HG03571 (cell line): ENCODE results near the gene SOAT1.
"Not testable (repeated sequence)": the region's sequence is repeated elsewhere in the genome, so short reads cannot be mapped to it uniquely, and the experiment has no call there.

ENCODE experiments used
- ATAC-seq: cut with Tn5 transposase; IDR thresholded peaks from one replicate; pipeline ENCODE4 v1.9.1; 2021; ENCODE audit not compliant: unreplicated experiment

Gene SOAT1

DNA sequence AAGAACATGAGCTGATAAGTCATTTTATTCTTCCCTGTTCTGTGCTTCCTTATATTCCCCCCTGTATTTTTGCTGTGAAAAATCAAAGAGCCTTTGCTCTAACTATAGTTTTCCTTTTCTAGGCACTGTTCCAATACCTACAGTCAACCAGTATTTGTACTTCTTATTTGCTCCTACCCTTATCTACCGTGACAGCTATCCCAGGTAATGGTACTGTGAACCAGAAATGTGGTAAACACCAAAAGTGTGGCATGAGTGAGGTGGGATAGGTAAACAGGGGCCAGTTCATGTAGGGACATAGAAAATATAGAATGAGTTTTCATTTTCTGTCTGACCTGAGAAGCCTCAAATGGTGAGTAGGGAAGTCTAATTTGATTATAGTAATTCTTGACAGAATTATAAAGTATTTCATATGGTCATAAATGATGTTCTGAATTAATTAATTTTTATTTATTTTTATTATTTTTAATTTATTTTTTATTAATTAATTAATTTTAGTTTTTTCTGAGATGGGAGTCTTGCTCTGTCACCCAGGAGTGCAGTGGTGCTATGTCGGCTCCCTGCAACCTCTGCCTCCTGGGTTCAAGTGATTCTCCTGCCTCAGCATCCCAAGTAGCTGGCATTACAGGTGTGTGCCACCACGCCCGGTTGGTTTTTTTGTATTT is 49.3 kb downstream of the SOAT1 start:
- ATAC-seq: no peak

DNA sequence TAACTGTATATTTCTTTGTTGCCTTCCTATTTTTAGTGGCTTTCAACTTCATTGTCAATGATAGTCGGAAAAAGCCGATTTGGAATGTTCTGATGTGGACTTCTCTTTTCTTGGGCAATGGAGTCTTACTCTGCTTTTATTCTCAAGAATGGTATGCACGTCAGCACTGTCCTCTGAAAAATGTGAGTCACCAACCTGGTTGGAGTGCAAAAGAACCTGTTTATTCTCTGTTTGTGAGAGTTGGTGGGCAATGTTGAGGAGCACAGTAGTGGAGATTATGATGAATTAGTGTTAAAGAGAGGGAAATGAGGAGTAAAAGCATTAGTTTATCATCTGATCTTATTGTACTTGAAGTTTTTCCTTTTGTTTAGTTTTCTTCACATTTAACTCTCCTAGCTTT is 57.7 kb downstream of the SOAT1 start:
- no peak for ATAC-seq

DNA sequence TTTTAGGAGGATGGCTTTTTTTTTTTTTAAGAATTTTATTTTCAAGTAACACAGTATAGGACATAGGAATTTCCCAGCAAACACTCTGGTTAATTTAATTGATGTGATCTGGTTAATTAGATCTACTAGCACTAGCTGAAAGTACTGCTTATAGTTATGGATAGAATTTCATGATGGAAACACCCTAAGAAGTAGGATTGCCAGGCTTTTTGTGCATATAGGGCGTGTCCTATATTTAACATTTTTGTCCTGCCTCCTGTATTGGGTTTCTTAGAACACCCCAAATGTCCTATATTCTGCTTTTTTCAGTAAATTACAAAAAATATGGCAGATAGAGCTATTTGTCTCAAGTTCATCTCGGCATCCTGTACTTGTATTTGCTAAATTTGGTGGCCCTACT is 58.6 kb downstream of the SOAT1 start:
- ATAC-seq: no peak

DNA sequence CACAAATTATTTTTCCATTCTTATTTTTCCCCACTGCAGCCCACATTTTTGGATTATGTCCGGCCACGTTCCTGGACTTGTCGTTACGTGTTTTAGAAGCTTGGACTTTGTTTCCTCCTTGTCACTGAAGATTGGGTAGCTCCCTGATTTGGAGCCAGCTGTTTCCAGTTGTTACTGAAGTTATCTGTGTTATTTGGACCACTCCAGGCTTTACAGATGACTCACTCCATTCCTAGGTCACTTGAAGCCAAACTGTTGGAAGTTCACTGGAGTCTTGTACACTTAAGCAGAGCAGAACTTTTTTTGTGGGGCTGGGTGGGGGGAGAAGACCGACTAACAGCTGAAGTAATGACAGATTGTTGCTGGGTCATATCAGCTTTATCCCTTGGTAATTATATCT is 59.9 kb downstream of the SOAT1 start:
- no peak for ATAC-seq

DNA sequence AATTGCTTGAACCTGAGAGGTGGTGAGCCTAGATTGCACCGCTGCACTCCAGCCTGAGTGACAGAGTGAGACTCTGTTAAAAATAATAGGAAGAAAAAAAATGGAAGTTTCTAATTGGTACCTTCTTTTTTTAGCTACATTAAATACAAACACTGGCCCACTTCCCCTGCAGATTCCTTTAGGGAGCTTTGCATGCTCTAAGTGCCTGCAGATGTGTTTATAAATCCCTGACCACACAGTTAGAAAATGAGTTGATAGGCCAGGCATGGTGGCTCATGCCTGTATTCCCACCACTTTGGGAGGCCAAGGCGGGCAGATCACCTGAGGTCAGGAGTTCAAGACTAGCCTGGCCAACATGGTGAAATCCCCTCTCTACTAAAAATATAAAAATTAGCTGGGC is 68.0 kb downstream of the SOAT1 start:
- ATAC-seq: not testable (repeated sequence)

DNA sequence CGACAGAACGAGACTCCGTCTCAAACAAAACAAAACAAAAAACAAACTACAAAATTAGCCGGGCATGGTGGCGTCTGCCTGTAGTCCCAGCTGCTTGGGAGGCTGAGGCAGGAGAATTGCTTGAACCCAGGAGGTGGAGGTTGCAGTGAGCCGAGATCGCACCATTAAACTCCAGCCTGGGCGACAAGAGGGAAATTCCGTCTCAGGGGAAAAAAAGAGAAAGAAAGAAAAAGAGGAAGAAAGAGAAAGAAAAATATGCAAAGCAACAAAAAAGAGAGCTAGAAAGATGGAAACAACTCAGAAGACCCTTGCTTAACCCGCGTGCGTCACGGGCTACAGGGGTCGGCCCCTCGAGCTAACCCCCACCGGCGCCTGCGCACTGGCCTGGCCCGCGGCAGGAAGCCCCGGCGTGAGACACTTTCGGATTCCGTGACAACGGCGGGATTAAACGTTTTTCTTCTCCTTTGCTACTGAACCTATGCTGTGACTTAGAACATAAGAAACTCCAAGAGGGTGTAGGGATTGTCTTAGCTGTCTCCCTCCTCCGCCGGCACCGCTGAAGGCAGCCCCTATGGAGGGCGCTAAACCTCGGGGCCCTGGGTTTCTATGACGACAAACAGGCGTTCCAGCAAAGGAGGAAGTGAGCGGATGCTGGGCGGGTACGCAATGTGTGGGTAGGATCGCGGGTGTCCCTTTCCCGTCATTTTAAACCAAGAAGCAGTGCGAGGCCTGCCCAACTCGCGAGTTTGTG is 71.9 kb downstream of the SOAT1 start, which contains the start of gene AXDND1:
TSS of gene AXDND1 (plus strand) at position 630 of the 751 bp plus-strand sequence. CDS start 539 bp downstream, outside the sequence.
- peak; percentile 97 for ATAC-seq

DNA sequence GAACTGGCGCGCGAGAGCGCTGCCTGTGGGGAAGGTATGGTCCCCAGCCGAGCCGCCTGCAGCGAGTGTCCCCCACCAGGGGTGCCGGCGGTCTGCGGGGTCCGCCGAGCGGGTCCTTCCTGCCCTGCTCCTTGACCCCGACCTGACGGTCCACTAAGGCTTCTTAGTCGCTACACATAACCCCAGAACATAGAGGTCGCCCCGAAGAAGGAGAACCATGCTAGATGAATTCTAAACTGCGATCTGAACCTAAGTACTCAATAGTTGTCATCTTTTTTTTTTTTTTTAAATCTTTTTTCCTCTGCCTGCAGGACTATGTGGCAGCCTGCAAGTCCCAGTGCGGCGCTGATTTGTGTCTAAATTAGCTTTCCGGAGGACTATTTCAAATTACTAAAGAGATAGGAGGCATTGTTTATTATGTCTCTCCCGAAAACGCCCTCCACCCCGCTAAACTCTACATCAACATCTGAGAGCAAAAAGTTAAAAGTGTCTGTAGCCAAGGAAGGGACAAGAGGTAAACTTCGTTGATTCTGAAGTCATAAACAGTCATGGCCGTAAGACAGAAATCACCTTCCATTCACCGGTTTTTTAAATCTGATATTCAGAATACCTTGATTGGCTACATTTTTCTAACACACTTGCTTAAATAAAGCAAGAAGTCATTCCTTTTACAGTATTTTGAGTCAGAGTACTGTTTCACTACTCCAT is 72.7 kb downstream of the SOAT1 start:
- ATAC-seq: peak; percentile 15

DNA sequence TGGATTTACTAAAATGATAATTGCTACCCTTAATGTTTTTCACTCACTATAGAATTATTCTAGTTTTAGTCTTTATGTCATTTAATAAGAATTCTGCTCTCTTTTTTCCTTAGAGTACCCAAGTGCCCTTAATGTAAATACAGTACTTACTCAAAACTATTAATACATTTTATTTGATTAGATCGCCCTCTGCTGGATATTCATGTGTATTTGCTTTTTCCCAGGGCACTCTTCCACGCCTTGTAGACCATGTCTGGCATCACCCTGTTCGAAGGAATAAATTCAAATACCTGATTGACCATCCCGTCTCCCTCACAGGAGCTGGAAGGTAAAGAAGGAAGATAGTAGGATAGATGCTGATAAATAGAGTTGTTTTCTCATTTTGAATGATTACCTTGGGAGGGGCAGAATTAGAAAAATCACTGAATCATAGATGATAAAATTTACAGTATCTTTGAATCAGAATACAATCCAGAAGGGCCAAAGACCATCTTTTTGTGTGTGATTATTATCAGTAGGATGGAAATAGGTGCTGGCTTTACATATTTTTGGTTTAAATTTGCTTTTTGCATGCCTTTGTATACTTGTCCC is 76.2 kb downstream of the SOAT1 start:
- ATAC-seq: peak; percentile 41

DNA sequence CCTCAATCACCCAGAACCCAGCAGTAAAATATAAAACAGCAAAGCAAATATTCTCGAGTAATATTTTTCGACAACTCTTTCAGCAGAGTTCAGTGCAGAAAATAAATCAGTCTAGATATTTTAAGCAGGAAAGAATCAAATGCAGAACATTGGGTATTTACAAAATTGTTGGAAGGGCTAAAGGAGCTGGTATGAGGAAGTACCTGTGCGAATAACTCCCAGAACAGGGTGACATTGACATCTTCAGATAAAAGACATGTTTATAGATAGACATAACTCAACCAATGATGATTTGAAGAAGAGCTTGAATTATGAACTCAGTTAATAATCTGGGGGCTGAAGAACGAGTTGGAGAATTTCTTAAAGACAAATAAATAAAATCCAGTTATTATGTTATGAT is 78.6 kb downstream of the SOAT1 start:
- no peak for ATAC-seq

DNA sequence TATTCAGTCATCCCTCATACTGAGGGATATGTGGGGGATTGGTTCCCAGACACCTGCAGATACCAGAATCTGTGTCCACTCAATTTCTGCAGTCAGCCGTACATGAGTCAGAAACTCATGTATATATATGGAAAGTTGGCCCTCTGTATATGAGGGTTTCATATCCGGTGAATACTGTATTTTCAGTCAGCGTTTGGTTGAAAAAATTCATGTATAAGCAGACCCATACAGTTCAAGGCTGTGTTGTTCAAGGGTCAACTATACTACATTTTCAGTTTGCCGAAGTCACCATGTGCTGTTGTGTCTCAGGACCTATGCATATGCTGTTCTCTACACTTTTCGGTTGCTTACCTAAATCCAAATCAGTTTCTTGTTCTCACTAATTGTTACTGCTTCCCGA is 82.6 kb downstream of the SOAT1 start:
- ATAC-seq: no peak

DNA sequence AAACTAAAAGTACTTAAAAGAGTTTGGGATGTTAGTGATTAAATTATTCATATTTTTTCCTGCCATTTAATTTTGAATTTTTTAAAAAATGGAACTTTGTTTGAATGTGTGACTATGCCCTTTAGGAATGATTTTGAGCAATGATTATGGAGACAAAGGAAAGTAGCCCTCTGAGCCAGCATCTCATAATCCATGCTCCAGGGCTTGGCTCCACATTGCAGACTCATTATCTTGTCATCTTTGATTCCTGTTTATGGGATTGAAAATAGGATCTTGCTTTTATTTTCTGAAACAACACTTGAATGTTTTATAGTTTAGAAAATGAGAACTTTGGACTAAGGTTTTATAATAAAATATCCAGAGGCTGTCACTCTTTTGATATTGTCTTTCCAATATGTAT is 86.7 kb downstream of the SOAT1 start:
- ATAC-seq: no peak

DNA sequence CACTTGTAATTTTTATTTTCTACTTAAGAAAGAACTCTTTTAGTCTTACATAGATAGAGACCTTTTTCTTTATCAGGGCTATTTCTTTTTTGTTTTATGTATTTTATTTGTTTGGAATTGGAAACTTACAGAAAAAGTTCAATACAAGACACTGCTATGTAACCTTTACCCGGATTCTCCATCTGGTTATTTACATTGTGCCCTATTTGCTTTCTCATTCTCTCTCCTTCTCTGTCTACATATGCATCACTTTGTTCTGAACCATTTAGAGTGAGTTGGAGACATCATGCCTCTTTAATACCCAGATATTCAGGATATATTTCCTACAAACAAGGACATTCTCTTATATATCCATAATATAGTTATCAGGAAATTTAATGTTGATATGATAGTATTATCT is 90.4 kb downstream of the SOAT1 start:
- ATAC-seq: no peak

DNA sequence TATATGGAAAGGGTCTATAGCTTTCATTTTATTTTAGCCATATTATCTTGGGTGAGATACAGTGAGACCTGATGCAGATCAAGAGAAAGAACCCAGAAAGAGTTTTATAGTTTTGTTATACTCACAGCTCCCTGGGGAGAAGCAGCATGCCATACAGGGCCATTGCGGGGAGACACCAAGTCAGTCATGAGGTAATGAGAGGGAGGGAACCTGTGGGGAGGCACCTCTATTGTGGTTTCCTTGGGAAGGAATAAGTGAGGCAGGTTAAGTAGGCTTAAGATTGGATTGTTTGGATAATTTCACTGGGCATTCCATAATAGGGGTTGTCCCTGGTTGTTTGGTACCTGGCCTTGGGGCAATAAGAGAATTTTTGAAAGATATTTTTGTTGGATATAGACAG is 91.9 kb downstream of the SOAT1 start:
- ATAC-seq: no peak

DNA sequence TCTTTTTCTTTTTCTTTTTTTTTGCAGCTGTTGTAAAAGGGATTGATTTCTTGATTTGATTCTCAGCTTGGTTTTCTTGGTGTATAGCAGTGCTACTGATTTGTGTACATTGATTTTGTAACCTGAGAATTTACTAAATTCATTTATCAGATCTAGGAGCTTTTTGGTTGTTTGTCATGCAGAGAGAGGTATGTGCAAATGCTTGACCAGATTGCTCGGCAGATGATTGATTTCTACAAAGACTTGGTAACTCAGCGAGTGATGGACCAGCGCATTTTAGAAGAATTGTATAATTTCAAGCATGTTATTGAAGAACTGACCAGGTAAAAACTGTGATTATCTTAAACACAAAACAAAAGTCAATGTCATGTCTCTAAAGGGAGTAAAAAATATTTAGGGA is 100.1 kb downstream of the SOAT1 start:
- no peak for ATAC-seq

DNA sequence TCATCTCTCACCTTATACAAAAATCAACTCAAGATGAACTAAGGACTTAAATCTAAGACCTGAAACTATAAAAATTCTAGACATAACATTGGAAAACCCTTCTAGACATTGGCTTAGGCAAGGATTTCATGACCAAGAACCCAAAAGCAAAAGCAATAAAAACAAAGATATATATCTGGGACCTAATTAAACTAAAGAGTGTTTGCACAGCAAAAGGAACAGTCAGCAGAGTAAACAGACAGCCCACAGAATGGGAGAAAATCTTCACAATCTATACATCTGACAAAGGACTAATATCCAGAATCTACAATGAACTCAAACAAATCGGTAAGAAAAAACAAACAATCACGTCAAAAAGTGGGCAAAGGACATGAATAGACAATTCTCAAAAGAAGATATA is 105.8 kb downstream of the SOAT1 start:
- ATAC-seq: not testable (repeated sequence)
